B cell (primary cell): ENCODE results near the gene AMELX. TPM values are rescaled to one million over a fixed set of nuclear protein-coding genes. Genes with fewer than 3 reads are reported as not detected.

Experiments used
- ATAC-seq: fragments of 200-7000 bp; cut with Tn5 transposase; one replicate; pipeline ENCODE4 v1.10.0; 2021; ENCODE audit warnings: low read depth, mild to moderate bottlenecking, moderate number of reproducible peaks, moderate library complexity
- CTCF ChIA-PET: fragments of 350-600 bp; sonication (Branson Sonifier 250); formaldehyde crosslinking; loops from one replicate; lab custom pipeline; 2021; ENCODE audit warnings: antibody characterized with exemption, inconsistent platforms; lab: Charles Lee
- POLR2A ChIA-PET: fragments of 350-600 bp; sonication (Branson Sonifier 250); formaldehyde crosslinking; loops from one replicate; lab custom pipeline; 2021; ENCODE audit warnings: antibody characterized with exemption; lab: Charles Lee
- DNase-seq: peaks from one replicate; pipeline ENCODE4 v3.0.0; 2013
- H2AFZ ChIP-seq: 2 replicates; pipeline ENCODE4 v1.6.1; 2012; ENCODE audit warnings: mild to moderate bottlenecking, low read depth, low read length; ENCODE audit not compliant: insufficient read depth, poor library complexity, severe bottlenecking
- H3K27ac ChIP-seq, 2 donors: 1 replicate in 1 of 2; 2 replicates in 1 of 2; pipeline ENCODE4 v1.5.1; 2012 to 2013; ENCODE audit warnings: low read length in 2 of 2, mild to moderate bottlenecking in 2 of 2, moderate library complexity in 1 of 2
- H3K27me3 ChIP-seq, 4 experiments: fragments of 200-600 bp in 1 of 4; sonication (generic) in 1 of 4; replicated peaks in 1 of 4; 1 replicate in 2 of 4; 2 replicates in 2 of 4; pipeline versions ENCODE4 v1.6.1 to v1.7.0; 2013 to 2016; ENCODE audit warnings: low read length in 3 of 4, mild to moderate bottlenecking in 2 of 4, mixed read lengths in 1 of 4, moderate library complexity in 1 of 4; ENCODE audit not compliant: insufficient read depth in 4 of 4, control insufficient read depth in 3 of 4; ENCODE audit errors: control extremely low read depth in 1 of 4
- H3K36me3 ChIP-seq, 2 experiments: replicated peaks in 1 of 2; 1 replicate in 1 of 2; 2 replicates in 1 of 2; pipeline versions ENCODE4 v1.6.1 to v1.7.1; 2013; ENCODE audit warnings: low read length in 1 of 2; ENCODE audit not compliant: insufficient read depth in 2 of 2, control insufficient read depth in 1 of 2; ENCODE audit errors: control extremely low read depth in 1 of 2, extremely low read depth in 1 of 2
- H3K4me1 ChIP-seq, 2 donors: fragments of 200-600 bp in 1 of 2; sonication (generic) in 1 of 2; 1 replicate in 1 of 2; 2 replicates in 1 of 2; pipeline versions ENCODE4 v1.5.1 to v1.6.1; 2013 to 2017; ENCODE audit warnings: low read length in 2 of 2; ENCODE audit not compliant: control insufficient read depth in 2 of 2, insufficient read depth in 2 of 2
- H3K4me2 ChIP-seq: replicated peaks from 2 replicates; pipeline ENCODE3; 2012; ENCODE audit warnings: mild to moderate bottlenecking, low read depth, low read length; ENCODE audit not compliant: poor library complexity, severe bottlenecking
- H3K4me3 ChIP-seq, 5 experiments: fragments of 200-600 bp in 1 of 5; sonication (generic) in 1 of 5; 1 replicate in 3 of 5; 2 replicates in 2 of 5; pipeline versions ENCODE4 v1.5.1 to v1.7.0; 2011 to 2016; ENCODE audit warnings: low read length in 4 of 5, mild to moderate bottlenecking in 4 of 5, low read depth in 2 of 5, control low read depth in 1 of 5, moderate library complexity in 1 of 5; ENCODE audit not compliant: insufficient read depth in 1 of 5; ENCODE audit errors: control extremely low read depth in 1 of 5, extremely low read depth in 1 of 5
- H3K79me2 ChIP-seq: fragments of 200-600 bp; sonication (generic); one replicate; pipeline ENCODE4 v1.6.0; 2016; ENCODE audit warnings: low read length; ENCODE audit not compliant: control insufficient read depth, insufficient read depth
- H3K9ac ChIP-seq: fragments of 200-600 bp; sonication (generic); 2 replicates; pipeline ENCODE4 v1.6.1; 2017; ENCODE audit warnings: mild to moderate bottlenecking, low read length, moderate library complexity
- H3K9me3 ChIP-seq, 3 donors: one replicate each; pipeline versions ENCODE4 v1.6.1 to v1.7.1; 2013; ENCODE audit warnings: low read length in 2 of 3; ENCODE audit not compliant: control insufficient read depth in 2 of 3, insufficient read depth in 1 of 3; ENCODE audit errors: control extremely low read depth in 1 of 3
- H4K20me1 ChIP-seq: 2 replicates; pipeline ENCODE4 v1.6.0; 2012; ENCODE audit warnings: mild to moderate bottlenecking, low read length; ENCODE audit not compliant: insufficient read depth, control insufficient read depth, poor library complexity, severe bottlenecking
- H3K27ac Mint-ChIP-seq: one replicate; pipeline ENCODE4 v1.8.0; 2021; ENCODE audit warnings: mixed read lengths
- H3K27me3 Mint-ChIP-seq: one replicate; pipeline ENCODE4 v1.8.0; 2021; ENCODE audit warnings: mixed read lengths
- H3K4me1 Mint-ChIP-seq: one replicate; pipeline ENCODE4 v1.8.0; 2021; ENCODE audit warnings: mixed read lengths
- H3K4me3 Mint-ChIP-seq: one replicate; pipeline ENCODE4 v1.8.0; 2021; ENCODE audit warnings: mixed read lengths
- H3K9me3 Mint-ChIP-seq: one replicate; pipeline ENCODE4 v1.8.0; 2022; ENCODE audit warnings: mixed read lengths; ENCODE audit not compliant: insufficient read depth
- EZH2 ChIP-seq: IDR thresholded peaks from 2 replicates; pipeline ENCODE4 v1.6.1; 2012; ENCODE audit warnings: borderline replicate concordance, low read depth, mild to moderate bottlenecking, moderate library complexity, low read length; ENCODE audit not compliant: insufficient read depth, poor library complexity, severe bottlenecking
- WGBS: methylation state at CpG from one replicate; pipeline ENCODE4 v1.1.5; 2013; ENCODE audit warnings: missing lambda C conversion rate; ENCODE audit not compliant: insufficient coverage; 5-methylcytosine and 5-hydroxymethylcytosine counted together
- intact Hi-C: fragments of 100-400 bp; cut with micrococcal nuclease; formaldehyde crosslinking; loops from one replicate; pipeline ENCODE4 v1.10.0; 2022
- polyA plus RNA-seq: library from polyadenylated mRNA; depleted of rRNA; stranded (reverse); fragments of >200 nt; gene quantifications from 2 replicates; pipeline ENCODE4 v1.2.3, GENCODE V29; 2012
- total RNA-seq, 2 donors: library from RNA; stranded (reverse); fragments of 120-200 nt in 1 of 2; gene quantifications; 1 replicate in 1 of 2; 2 replicates in 1 of 2; pipeline versions ENCODE4 v1.2.3 to v1.2.4, GENCODE V29; 2013 to 2022
- TF ChIP-seq, protein P1 (sequence below): fragments of 200-600 bp; IDR thresholded peaks from one replicate; pipeline ENCODE4 v1.8.0; 2022; ENCODE audit warnings: antibody characterized with exemption, mild to moderate bottlenecking

Gene AMELX
- total and polyA plus RNA-seq, 2 donors (not counting 1 experiment from before 2014, with no cell fraction given), result not detected

DNA sequence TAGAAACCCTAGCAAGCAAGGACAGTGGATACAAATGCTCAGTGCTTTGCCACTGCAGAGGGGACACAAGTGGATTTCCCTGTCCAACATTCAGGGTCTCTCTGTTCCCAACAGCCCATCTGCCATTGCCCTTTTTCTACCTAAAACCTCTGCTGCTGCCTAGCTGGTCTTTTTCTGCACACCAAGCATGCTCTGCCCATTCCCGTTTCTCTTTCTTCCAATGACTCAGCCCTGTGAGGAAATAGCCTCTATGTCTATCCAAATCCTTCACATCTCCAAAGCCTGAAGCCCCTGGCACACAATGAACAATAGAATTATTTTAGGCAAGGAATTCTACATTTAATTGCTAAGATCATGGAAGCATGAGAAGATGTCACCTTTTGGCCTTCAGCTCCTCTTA, 5.7 kb upstream of the AMELX start:
- no peaks in the 10 kb centered on the region for H3K9me3 ChIP-seq
- DNase-seq (no peak), ATAC-seq (no peak)
- H2AFZ ChIP-seq, result no peak overlapping the region
- H3K27ac Mint-ChIP-seq, result no peak overlapping the region
- no peaks in the 10 kb centered on the region for H3K9me3 Mint-ChIP-seq
- H3K27ac ChIP-seq, result no peak overlapping the region
- H3K4me1 Mint-ChIP-seq, result no peaks in the 10 kb centered on the region
- no peak overlapping the region for H3K4me2 ChIP-seq
- ChIA-PET CTCF (no interaction called here), POLR2A (no interaction called here)
- H3K27me3 Mint-ChIP-seq, result peaks cover 3% of the 10 kb centered on the region
- intact Hi-C loops, result no loop called here
- no peaks in the 10 kb centered on the region for H3K27me3 ChIP-seq
- TF ChIP-seq EZH2, result no peak
- TF ChIP-seq, protein P1, sequence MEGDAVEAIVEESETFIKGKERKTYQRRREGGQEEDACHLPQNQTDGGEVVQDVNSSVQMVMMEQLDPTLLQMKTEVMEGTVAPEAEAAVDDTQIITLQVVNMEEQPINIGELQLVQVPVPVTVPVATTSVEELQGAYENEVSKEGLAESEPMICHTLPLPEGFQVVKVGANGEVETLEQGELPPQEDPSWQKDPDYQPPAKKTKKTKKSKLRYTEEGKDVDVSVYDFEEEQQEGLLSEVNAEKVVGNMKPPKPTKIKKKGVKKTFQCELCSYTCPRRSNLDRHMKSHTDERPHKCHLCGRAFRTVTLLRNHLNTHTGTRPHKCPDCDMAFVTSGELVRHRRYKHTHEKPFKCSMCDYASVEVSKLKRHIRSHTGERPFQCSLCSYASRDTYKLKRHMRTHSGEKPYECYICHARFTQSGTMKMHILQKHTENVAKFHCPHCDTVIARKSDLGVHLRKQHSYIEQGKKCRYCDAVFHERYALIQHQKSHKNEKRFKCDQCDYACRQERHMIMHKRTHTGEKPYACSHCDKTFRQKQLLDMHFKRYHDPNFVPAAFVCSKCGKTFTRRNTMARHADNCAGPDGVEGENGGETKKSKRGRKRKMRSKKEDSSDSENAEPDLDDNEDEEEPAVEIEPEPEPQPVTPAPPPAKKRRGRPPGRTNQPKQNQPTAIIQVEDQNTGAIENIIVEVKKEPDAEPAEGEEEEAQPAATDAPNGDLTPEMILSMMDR, result no peak
- 67% methylated on average over 1 of the region's 1 CpG for whole genome bisulfite sequencing
- no peaks in the 10 kb centered on the region for H4K20me1 ChIP-seq
- no peak overlapping the region for H3K4me3 ChIP-seq
- no peak overlapping the region for H3K4me3 Mint-ChIP-seq
- no peaks in the 10 kb centered on the region for H3K36me3 ChIP-seq
- H3K79me2 ChIP-seq, result no peaks in the 10 kb centered on the region
- H3K9ac ChIP-seq, result no peak overlapping the region
- H3K4me1 ChIP-seq, result no peaks in the 10 kb centered on the region

DNA sequence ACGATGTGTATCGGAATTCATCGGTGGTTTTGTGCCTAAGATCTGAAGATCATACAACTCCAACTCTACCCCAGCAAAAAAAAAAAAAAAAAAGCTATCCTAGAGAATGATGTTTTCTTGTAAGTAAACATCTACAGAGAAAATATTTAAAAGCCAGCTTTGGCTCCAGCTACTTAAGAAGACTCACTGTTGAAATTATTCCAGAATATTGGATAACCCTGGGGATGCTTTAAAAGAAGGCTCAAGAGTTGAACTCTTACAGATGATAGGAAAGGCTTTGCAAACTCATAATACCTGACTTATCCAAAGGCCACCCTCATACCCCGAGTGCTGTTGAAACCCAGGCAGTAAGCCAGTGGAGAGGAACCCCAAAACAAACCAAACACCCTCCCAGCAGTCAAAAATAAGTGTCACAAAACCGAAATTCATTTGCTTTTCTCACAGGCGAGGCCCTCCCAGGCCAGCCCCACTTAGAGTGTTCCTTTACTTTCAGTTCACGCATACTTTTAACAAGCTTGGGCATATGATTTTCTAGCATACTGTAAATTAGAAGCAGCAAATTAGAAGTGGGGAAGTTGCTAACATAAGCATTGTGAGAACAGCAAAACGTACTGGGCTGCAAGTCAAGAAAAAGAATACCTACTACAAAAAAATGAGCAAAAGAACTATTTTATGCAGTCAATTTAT, 2.7 kb upstream of the AMELX start:
- TF ChIP-seq, protein P1, result no peak
- TF ChIP-seq EZH2, result no peak
- ATAC-seq (no peak), DNase-seq (no peak)
- no peak overlapping the region for H3K4me2 ChIP-seq
- H3K27me3 ChIP-seq, result no peaks in the 10 kb centered on the region
- peaks cover 6% of the 10 kb centered on the region for H3K27me3 Mint-ChIP-seq
- ChIA-PET POLR2A (no interaction called here), CTCF (interaction anchor here (0.7 kb wide), 1 partner anchor 15 kb away, joined by 3 read pairs; no protein-coding TSS in a partner anchor)
- H3K36me3 ChIP-seq, result no peaks in the 10 kb centered on the region
- no peaks in the 10 kb centered on the region for H3K4me1 Mint-ChIP-seq
- WGBS, result 40% methylated on average over 1 of the region's 8 CpGs
- no peaks in the 10 kb centered on the region for H4K20me1 ChIP-seq
- H3K9ac ChIP-seq, result no peak overlapping the region
- H3K79me2 ChIP-seq, result no peaks in the 10 kb centered on the region
- H3K4me3 Mint-ChIP-seq, result no peak overlapping the region
- H3K4me3 ChIP-seq, result no peak overlapping the region
- no peaks in the 10 kb centered on the region for H3K4me1 ChIP-seq
- no peaks in the 10 kb centered on the region for H3K9me3 Mint-ChIP-seq
- H3K27ac Mint-ChIP-seq, result no peak overlapping the region
- intact Hi-C loops, result no loop called here
- H3K9me3 ChIP-seq, result no peaks in the 10 kb centered on the region
- H2AFZ ChIP-seq, result no peak overlapping the region
- no peak overlapping the region for H3K27ac ChIP-seq
